Measurements from ENCODE around the gene FST. TPM values are rescaled to one million over a fixed set of nuclear protein-coding genes. Genes with fewer than 3 reads are reported as not detected.

Gene FST
- total RNA-seq, 1 experiment from 2014 or later = 19.4 TPM

- H3K4me1 Mint-ChIP-seq (ENCODE audit: low read depth, unreplicated experiment) = no peaks in the 10 kb centered on the region
- H3K27me3 Mint-ChIP-seq (ENCODE audit: unreplicated experiment) = no peaks in the 10 kb centered on the region
- DNase-seq = no peak
- no peaks in the 10 kb centered on the region for H3K36me3 Mint-ChIP-seq (ENCODE audit: insufficient read depth, unreplicated experiment)
- CTCF ChIA-PET = no interaction called here
- H3K4me3 Mint-ChIP-seq (ENCODE audit: low read depth, unreplicated experiment) = no peak overlapping the region
- no peaks in the 10 kb centered on the region for H3K9me3 Mint-ChIP-seq (ENCODE audit: low read depth, unreplicated experiment)
- BruUV-seq (replicated peaks) = no TSS peak
- no peak for TF ChIP-seq CTCF (IDR thresholded peaks at IDR 0.05; ENCODE audit: unreplicated experiment)
- no peak overlapping the region for H3K27ac Mint-ChIP-seq (ENCODE audit: unreplicated experiment)
- intact Hi-C loops (cut with micrococcal nuclease; ENCODE audit: unreplicated experiment) = no loop called here
Observed at GRCh38 chr5:53445569-53445968, 34.9 kb upstream of the FST start.

DNA sequence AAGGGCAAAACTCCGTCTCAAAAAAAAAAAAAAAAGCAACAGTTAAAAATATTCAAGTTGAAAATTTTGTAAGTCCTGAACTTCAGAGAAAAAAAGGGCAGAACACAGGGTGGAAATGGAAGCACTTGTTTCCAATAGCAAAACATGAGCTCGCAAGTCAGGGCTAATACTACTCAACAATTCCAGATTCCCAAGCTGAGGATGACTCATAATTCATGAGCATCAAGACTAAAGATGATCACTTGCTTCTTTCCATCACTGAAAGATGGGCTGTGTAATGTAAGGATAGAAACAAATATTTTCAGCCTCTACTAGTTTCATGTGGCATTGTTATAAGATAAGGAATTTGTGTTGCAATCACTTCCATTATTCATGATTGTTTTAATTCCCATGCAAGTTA lies 33.5 kb upstream of the FST start:
- no peaks in the 10 kb centered on the region for H3K27me3 Mint-ChIP-seq (ENCODE audit: unreplicated experiment)
- CTCF ChIA-PET = no interaction called here
- no peak for DNase-seq
- H3K9me3 Mint-ChIP-seq (ENCODE audit: low read depth, unreplicated experiment) = no peaks in the 10 kb centered on the region
- no peak overlapping the region for H3K27ac Mint-ChIP-seq (ENCODE audit: unreplicated experiment)
- no peak for TF ChIP-seq CTCF (IDR thresholded peaks at IDR 0.05; ENCODE audit: unreplicated experiment)
- no peaks in the 10 kb centered on the region for H3K36me3 Mint-ChIP-seq (ENCODE audit: insufficient read depth, unreplicated experiment)
- H3K4me1 Mint-ChIP-seq (ENCODE audit: low read depth, unreplicated experiment) = no peaks in the 10 kb centered on the region
- no TSS peak for BruUV-seq (replicated peaks)
- intact Hi-C loops (cut with micrococcal nuclease; ENCODE audit: unreplicated experiment) = no loop called here
- H3K4me3 Mint-ChIP-seq (ENCODE audit: low read depth, unreplicated experiment) = no peak overlapping the region

- no peaks in the 10 kb centered on the region for H3K9me3 Mint-ChIP-seq (ENCODE audit: low read depth, unreplicated experiment)
- no peak overlapping the region for H3K4me3 Mint-ChIP-seq (ENCODE audit: low read depth, unreplicated experiment)
- BruUV-seq (replicated peaks) = no TSS peak
- no peaks in the 10 kb centered on the region for H3K27me3 Mint-ChIP-seq (ENCODE audit: unreplicated experiment)
- no peak overlapping the region for H3K27ac Mint-ChIP-seq (ENCODE audit: unreplicated experiment)
- no peaks in the 10 kb centered on the region for H3K36me3 Mint-ChIP-seq (ENCODE audit: insufficient read depth, unreplicated experiment)
- H3K4me1 Mint-ChIP-seq (ENCODE audit: low read depth, unreplicated experiment) = no peaks in the 10 kb centered on the region
- intact Hi-C loops (cut with micrococcal nuclease; ENCODE audit: unreplicated experiment) = no loop called here
- no peak for DNase-seq
- no peak for TF ChIP-seq CTCF (IDR thresholded peaks at IDR 0.05; ENCODE audit: unreplicated experiment)
- CTCF ChIA-PET = no interaction called here
Observed at GRCh38 chr5:53448851-53449250, 31.6 kb upstream of the FST start.

GRCh38 chr5:53453898-53454718 lies 26.3 kb upstream of the FST start:
- Mint-ChIP-seq H3K4me3 (ENCODE audit: low read depth, unreplicated experiment) (no peak overlapping the region), H3K9me3 (ENCODE audit: low read depth, unreplicated experiment) (no peaks in the 10 kb centered on the region), H3K4me1 (ENCODE audit: low read depth, unreplicated experiment) (no peaks in the 10 kb centered on the region), H3K27ac (ENCODE audit: unreplicated experiment) (no peak overlapping the region), H3K27me3 (ENCODE audit: unreplicated experiment) (no peaks in the 10 kb centered on the region), H3K36me3 (ENCODE audit: insufficient read depth, unreplicated experiment) (no peaks in the 10 kb centered on the region)
- DNase-seq = no peak
- no peak for TF ChIP-seq CTCF (IDR thresholded peaks at IDR 0.05; ENCODE audit: unreplicated experiment)
- CTCF ChIA-PET = no interaction called here
- intact Hi-C loops (cut with micrococcal nuclease; ENCODE audit: unreplicated experiment) = no loop called here
- BruUV-seq (replicated peaks) = no TSS peak
